ENCODE data around the gene KLHL25.

KLHL25 gene

GRCh38 chr15:85777250-85778106, 17.2 kb downstream of the KLHL25 start:
- DNase-seq (ENCODE audit: low read depth in 2 of 2) = no peak

GRCh38 chr15:85773970-85774369, 20.8 kb downstream of the KLHL25 start:
- no peak for DNase-seq (ENCODE audit: low read depth in 2 of 2)

- DNase-seq (ENCODE audit: low read depth in 2 of 2) = no peak
These were observed 21.5 kb downstream of the KLHL25 start for GRCh38 chr15:85773249-85773648.

- no peak for DNase-seq (ENCODE audit: low read depth in 2 of 2)
These were observed 22.1 kb downstream of the KLHL25 start for GRCh38 chr15:85772668-85773067.

GRCh38 chr15:85771781-85772445, 22.8 kb downstream of the KLHL25 start:
- no peak for DNase-seq (ENCODE audit: low read depth in 2 of 2)

- DNase-seq (ENCODE audit: low read depth in 2 of 2) = no peak
These were observed 23.5 kb downstream of the KLHL25 start for GRCh38 chr15:85771271-85771670.

GRCh38 chr15:85770096-85771041, 24.4 kb downstream of the KLHL25 start:
- DNase-seq (ENCODE audit: low read depth in 2 of 2) = no peak

GRCh38 chr15:85769182-85769900, 25.4 kb downstream of the KLHL25 start:
- no peak for DNase-seq (ENCODE audit: low read depth in 2 of 2)

GRCh38 chr15:85768595-85769168, 26.0 kb downstream of the KLHL25 start:
- no peak for DNase-seq (ENCODE audit: low read depth in 2 of 2)

GRCh38 chr15:85767785-85768529, 26.8 kb downstream of the KLHL25 start:
- DNase-seq (ENCODE audit: low read depth in 2 of 2) = no peak

GRCh38 chr15:85766001-85766831, 28.5 kb downstream of the KLHL25 start:
- no peak for DNase-seq (ENCODE audit: low read depth in 2 of 2)

GRCh38 chr15:85764649-85765277, 30.0 kb downstream of the KLHL25 start:
- DNase-seq (ENCODE audit: low read depth in 2 of 2) = no peak

GRCh38 chr15:85763673-85764633, 30.8 kb downstream of the KLHL25 start:
- DNase-seq (ENCODE audit: low read depth in 2 of 2) = no peak

GRCh38 chr15:85763157-85763556, 31.6 kb downstream of the KLHL25 start:
- no peak for DNase-seq (ENCODE audit: low read depth in 2 of 2)

- no peak for DNase-seq (ENCODE audit: low read depth in 2 of 2)
These were observed 32.0 kb downstream of the KLHL25 start for GRCh38 chr15:85762756-85763127.

GRCh38 chr15:85762039-85762755, 32.5 kb downstream of the KLHL25 start:
- no peak for DNase-seq (ENCODE audit: low read depth in 2 of 2)

GRCh38 chr15:85761635-85762034, 33.1 kb downstream of the KLHL25 start:
- no peak for DNase-seq (ENCODE audit: low read depth in 2 of 2)

All from stimulated activated CD8-positive, alpha-beta memory T cell treated with anti-CD3 and anti-CD28 coated beads, Interleukin-2, amount 100 ng/mL, for 48 hours (primary cell).